HG03066 (cell line): ENCODE measurements around the gene ASIC4.

Source experiments
- ATAC-seq: cut with Tn5 transposase; IDR thresholded peaks from one replicate; pipeline ENCODE4 v1.9.1; 2021; ENCODE audit warnings: low read depth; ENCODE audit not compliant: unreplicated experiment

Gene ASIC4

GRCh38 chr2:219513787-219514186 is 495 bp upstream of the ASIC4 start:
- no peak for ATAC-seq

- ATAC-seq: no peak
Measured at GRCh38 chr2:219514836-219515235, 554 bp downstream of the ASIC4 start.

GRCh38 chr2:219515874-219516629 is 1.8 kb downstream of the ASIC4 start:
- no peak for ATAC-seq

- ATAC-seq: no peak
Measured at GRCh38 chr2:219516888-219517287, 2.6 kb downstream of the ASIC4 start.

GRCh38 chr2:219517954-219518778 is 3.9 kb downstream of the ASIC4 start:
- ATAC-seq: no peak

- ATAC-seq: no peak
Measured at GRCh38 chr2:219519526-219519916, 5.2 kb downstream of the ASIC4 start.

GRCh38 chr2:219520079-219520478 is 5.8 kb downstream of the ASIC4 start:
- no peak for ATAC-seq

- no peak for ATAC-seq
Measured at GRCh38 chr2:219521066-219521880, 7.0 kb downstream of the ASIC4 start.

GRCh38 chr2:219522111-219523030 is 8.1 kb downstream of the ASIC4 start:
- ATAC-seq: no peak

GRCh38 chr2:219523031-219523671 is 8.9 kb downstream of the ASIC4 start:
- no peak for ATAC-seq

- no peak for ATAC-seq
Measured at GRCh38 chr2:219524817-219525216, 10.5 kb downstream of the ASIC4 start.

GRCh38 chr2:219525533-219526232 is 11.4 kb downstream of the ASIC4 start:
- ATAC-seq: no peak

GRCh38 chr2:219526320-219527075 is 12.2 kb downstream of the ASIC4 start:
- no peak for ATAC-seq

GRCh38 chr2:219527076-219527394 is 12.8 kb downstream of the ASIC4 start:
- no peak for ATAC-seq

- no peak for ATAC-seq
Measured at GRCh38 chr2:219527472-219527871, 13.2 kb downstream of the ASIC4 start.

GRCh38 chr2:219530048-219530963 is 16.0 kb downstream of the ASIC4 start:
- peak; percentile 88 for ATAC-seq

GRCh38 chr2:219531639-219532377 is 17.5 kb downstream of the ASIC4 start:
- no peak for ATAC-seq
